IPS-18a (cell line): Measurements from ENCODE around the gene KREMEN1.
"Not testable (repeated sequence)": the region's sequence is repeated elsewhere in the genome, so short reads cannot be mapped to it uniquely, and the experiment has no call there.

ENCODE experiments used
- H3K27ac ChIP-seq: one replicate; pipeline ENCODE4 v1.5.1; 2013; ENCODE audit warnings: low read length
- H3K27me3 ChIP-seq: one replicate; pipeline ENCODE4 v1.6.1; 2013; ENCODE audit warnings: mild to moderate bottlenecking, low read length; ENCODE audit not compliant: control insufficient read depth, insufficient read depth
- H3K36me3 ChIP-seq: one replicate; pipeline ENCODE4 v1.6.1; 2013; ENCODE audit warnings: low read depth, low read length; ENCODE audit not compliant: control insufficient read depth
- H3K4me1 ChIP-seq: one replicate; pipeline ENCODE4 v1.6.1; 2013; ENCODE audit warnings: low read depth, low read length; ENCODE audit not compliant: control insufficient read depth
- H3K4me3 ChIP-seq: one replicate; pipeline ENCODE4 v1.5.1; 2013; ENCODE audit warnings: low read length
- H3K9ac ChIP-seq: one replicate; pipeline ENCODE4 v1.6.1; 2013; ENCODE audit warnings: mild to moderate bottlenecking, low read length, moderate library complexity
- H3K9me3 ChIP-seq: one replicate; pipeline ENCODE4 v1.6.1; 2013; ENCODE audit warnings: low read depth, low read length; ENCODE audit not compliant: control insufficient read depth

KREMEN1 gene

DNA sequence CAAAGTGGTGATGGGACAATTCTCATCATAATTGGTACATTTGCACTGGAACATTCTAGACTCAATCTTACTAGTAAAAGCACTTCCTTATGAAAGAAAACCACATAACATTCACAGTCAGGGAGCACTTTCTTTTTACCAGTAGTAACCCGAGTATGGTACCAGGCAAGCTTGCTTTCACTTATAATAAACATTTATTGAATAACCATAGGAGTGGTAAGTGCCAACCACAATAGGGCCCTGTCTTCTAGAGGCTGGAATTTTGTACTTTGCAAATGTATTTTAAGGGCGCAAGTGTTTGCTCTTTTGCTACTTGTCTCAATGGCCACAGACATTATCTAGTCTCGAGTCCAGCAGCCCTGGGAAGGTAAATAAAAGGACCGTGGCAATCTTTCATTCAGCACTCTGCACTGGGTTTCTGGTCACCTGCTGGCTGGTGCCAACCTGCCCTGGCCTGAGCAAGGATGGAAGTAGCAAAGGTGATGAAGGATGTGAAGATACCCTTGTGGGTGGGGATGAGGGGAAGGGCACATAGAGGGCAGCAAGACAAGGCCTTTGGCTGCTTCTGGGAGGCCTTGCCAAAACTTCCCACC lies 35.4 kb upstream of the KREMEN1 start:
- no peak overlapping the region for H3K9ac ChIP-seq
- no peak overlapping the region for H3K27ac ChIP-seq
- no peak overlapping the region for H3K4me3 ChIP-seq
- H3K4me1 ChIP-seq, result peaks cover 2% of the 10 kb centered on the region
- no peaks in the 10 kb centered on the region for H3K36me3 ChIP-seq
- H3K27me3 ChIP-seq, result no peaks in the 10 kb centered on the region
- H3K9me3 ChIP-seq, result no peaks in the 10 kb centered on the region

DNA sequence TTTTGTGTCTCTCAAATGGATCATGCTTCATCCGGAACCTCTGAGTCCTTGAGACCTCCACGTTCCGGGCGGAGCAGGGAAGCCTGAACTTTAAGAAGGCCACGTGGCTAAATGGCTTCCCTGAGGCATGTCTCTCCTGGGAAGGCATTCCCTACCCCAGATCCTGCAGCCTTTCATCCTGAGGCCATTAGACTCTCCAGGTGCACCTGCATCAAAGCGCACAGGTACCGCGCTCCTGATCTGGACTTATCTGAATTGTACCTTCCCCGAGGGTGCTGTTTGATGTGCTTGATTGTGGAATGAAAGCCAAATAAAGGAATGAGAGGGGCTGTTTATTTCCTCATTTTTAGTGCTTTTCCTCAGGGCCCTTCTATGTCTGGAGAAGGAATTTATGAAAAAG lies 33.7 kb upstream of the KREMEN1 start:
- H3K9ac ChIP-seq, result no peak overlapping the region
- no peaks in the 10 kb centered on the region for H3K27me3 ChIP-seq
- H3K9me3 ChIP-seq, result no peaks in the 10 kb centered on the region
- peaks cover 7% of the 10 kb centered on the region for H3K36me3 ChIP-seq
- no peaks in the 10 kb centered on the region for H3K4me1 ChIP-seq
- no peak overlapping the region for H3K27ac ChIP-seq
- H3K4me3 ChIP-seq, result no peak overlapping the region

DNA sequence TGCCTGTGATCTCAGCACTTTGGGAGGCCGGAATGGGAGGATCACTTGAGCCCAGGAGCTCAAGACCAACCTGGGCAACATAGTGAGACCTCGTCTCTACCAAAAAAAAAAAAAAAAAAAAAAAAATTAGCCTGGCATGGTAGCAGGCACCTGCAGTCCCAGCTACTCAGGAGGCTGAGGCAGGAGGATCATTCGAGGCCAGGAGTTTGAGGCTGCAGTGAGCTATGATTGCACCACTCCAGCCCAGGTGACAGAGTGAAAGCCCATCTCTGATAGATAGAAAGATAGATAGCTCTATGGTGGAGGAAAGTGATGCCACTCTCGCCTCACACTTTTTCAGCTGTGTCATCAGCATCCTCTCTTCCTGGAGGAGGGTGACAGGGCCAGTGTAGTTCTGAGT lies 33.2 kb upstream of the KREMEN1 start:
- not testable (repeated sequence) for H3K27me3 ChIP-seq, H3K27ac ChIP-seq, H3K4me1 ChIP-seq, H3K4me3 ChIP-seq, H3K9ac ChIP-seq, H3K9me3 ChIP-seq
- H3K36me3 ChIP-seq, result peaks cover 11% of the 10 kb centered on the region

DNA sequence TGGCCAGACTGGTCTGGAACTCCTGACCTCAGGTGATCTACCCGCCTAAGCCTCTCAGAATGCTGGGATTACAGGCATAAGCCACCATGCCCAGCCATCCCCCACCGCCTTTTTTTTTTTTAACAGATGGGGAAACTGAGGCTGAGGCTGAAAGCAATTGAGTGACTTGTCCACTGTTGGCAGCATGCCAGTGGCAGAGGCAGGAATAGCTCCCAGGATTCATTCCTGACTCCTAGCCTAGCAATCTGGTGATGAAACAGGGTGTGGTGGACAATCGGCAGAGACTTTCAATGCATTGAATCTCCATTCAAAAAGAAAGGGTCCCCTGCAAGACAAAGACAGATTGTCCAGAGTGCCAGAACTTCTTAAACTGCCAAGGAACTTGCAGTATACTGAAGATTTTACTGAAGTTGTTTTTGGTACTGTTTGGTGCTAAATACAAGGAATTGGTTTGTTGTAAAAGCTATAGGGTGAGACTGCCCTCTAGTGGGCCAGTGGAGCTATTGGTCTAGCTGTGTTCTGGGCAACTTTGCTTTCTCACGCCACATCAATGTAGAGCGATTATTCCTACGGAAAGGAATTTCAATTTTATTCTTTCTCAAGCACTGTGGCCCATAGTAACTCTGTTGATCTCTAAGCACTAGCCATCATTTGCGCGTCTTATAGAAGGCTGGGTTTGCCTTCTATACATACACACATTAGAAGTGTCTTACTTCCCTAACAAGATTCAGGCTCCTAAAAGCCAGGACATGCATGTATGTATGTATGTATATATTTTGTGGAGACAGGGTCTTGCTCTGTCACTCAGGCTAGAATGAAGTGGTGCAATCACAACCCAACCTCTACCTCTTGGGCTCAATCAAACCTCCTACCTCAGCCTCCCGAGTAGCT lies 32.2 kb upstream of the KREMEN1 start:
- Histone ChIP-seq H3K9ac (no peak overlapping the region), H3K27me3 (no peaks in the 10 kb centered on the region), H3K9me3 (no peaks in the 10 kb centered on the region), H3K36me3 (peaks cover 16% of the 10 kb centered on the region), H3K4me1 (no peaks in the 10 kb centered on the region), H3K4me3 (no peak overlapping the region), H3K27ac (no peak overlapping the region)

DNA sequence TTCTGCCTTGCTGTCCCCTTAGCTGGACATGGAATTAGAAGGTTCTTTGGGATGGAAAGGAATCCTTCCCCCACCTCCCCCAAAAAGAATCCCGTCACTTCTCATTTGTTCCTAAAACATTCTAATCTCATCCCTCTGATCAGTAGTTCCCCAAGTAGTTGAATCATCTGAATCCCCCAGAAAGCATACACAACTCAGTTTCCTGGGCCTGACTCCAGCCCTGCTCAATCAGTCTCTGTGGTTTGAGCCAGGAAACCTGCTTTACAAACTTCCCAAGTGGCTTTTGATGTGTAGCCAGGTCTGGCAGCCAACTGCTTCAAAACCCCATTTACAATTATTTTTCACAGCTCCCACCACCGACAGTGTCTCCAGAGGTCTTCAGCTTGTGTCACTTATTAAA lies 31.4 kb upstream of the KREMEN1 start:
- Histone ChIP-seq H3K4me1 (no peaks in the 10 kb centered on the region), H3K9me3 (no peaks in the 10 kb centered on the region), H3K9ac (no peak overlapping the region), H3K27me3 (no peaks in the 10 kb centered on the region), H3K27ac (no peak overlapping the region), H3K4me3 (no peak overlapping the region), H3K36me3 (peaks cover 23% of the 10 kb centered on the region)

DNA sequence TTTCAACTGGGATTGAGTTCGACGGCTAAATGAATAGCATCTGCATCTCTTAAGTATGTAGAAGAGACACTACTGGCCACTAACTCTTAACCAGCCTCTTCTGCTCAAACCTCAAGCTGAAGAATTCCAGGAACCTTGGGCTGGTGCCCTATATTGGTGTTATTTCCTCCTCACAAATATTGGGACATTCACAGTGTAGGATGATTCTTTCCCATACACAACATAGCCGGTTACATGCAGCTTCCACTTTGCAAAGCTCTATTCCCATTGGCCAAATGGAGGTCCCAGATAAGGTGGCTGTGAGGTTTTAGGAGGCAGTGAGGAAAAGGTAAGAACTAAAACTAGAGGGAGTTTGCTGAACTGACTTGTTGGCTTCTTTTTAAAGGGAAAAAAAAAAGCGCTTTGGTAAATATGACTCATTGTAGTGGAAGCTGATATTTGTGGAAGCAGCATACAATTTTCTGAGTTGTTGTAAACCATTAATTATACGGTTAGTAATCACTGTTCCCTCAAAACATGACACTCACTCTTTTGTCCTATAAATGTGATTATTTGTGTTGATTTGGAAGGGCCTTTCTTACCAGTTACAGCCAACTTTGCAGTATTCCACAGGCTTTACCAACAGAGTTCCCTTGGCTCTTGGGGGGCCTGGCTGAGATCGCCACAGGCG lies 28.8 kb upstream of the KREMEN1 start:
- no peak overlapping the region for H3K4me3 ChIP-seq
- H3K36me3 ChIP-seq, result peaks cover 48% of the 10 kb centered on the region
- no peak overlapping the region for H3K9ac ChIP-seq
- no peaks in the 10 kb centered on the region for H3K27me3 ChIP-seq
- no peak overlapping the region for H3K27ac ChIP-seq
- no peaks in the 10 kb centered on the region for H3K4me1 ChIP-seq
- H3K9me3 ChIP-seq, result no peaks in the 10 kb centered on the region

DNA sequence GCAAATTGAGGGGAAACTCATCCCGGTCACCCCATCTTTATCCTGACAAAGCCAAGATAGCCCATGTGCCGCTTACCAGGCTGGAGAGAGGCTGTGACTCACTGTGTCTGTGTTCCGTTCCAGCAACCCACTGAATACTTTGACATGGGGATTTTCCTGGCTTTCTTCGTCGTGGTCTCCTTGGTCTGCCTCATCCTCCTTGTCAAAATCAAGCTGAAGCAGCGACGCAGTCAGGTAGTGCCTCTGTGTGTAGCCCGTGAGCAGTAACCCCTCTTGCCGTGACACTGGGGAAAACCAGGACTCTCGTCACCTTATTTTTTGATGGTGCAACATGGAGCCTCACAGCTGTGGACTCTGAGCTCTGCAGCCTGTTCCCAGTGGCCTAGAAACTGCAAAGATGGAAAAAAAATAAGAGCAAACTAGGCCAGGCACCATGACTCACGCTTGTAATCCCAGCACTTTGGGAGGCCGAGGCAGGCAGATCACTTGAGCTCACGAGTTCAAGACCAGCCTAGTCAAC lies 28.1 kb upstream of the KREMEN1 start:
- Histone ChIP-seq H3K27ac (no peak overlapping the region), H3K36me3 (peaks cover 55% of the 10 kb centered on the region), H3K4me3 (no peak overlapping the region), H3K27me3 (no peaks in the 10 kb centered on the region), H3K9me3 (no peaks in the 10 kb centered on the region), H3K9ac (no peak overlapping the region), H3K4me1 (no peaks in the 10 kb centered on the region)

DNA sequence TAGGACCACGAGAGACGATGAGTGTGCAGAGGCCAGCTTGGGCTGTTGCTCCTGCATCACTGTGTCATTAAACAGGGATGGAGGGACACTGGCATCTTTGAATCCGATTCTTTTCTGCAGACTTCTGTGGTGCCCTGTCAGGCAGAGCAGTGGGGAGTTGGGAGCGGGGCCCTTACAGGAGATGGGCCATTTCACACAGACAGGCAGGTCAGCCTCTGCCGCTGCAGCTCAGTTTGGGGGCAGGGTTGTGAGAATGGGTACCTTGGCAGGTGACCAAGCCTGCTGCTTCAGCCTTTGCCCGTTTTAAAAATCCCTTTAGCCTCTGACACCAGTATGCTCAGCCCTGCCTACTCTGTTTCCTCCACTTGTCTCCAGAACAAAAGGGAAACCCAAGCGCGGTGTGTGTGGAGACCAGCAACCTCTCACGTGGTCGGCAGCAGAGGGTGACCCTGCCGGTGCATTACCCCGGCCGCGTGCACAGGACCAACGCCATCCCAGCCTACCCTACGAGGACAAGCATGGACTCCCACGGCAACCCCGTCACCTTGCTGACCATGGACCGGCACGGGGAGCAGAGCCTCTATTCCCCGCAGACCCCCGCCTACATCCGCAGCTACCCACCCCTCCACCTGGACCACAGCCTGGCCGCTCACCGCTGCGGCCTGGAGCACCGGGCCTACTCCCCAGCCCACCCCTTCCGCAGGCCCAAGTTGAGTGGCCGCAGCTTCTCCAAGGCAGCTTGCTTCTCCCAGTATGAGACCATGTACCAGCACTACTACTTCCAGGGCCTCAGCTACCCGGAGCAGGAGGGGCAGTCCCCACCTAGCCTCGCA lies 23.8 kb upstream of the KREMEN1 start:
- Histone ChIP-seq H3K4me3 (no peak overlapping the region), H3K27me3 (no peaks in the 10 kb centered on the region), H3K36me3 (peaks cover 60% of the 10 kb centered on the region), H3K4me1 (peaks cover 11% of the 10 kb centered on the region), H3K27ac (no peak overlapping the region), H3K9me3 (no peaks in the 10 kb centered on the region), H3K9ac (no peak overlapping the region)

DNA sequence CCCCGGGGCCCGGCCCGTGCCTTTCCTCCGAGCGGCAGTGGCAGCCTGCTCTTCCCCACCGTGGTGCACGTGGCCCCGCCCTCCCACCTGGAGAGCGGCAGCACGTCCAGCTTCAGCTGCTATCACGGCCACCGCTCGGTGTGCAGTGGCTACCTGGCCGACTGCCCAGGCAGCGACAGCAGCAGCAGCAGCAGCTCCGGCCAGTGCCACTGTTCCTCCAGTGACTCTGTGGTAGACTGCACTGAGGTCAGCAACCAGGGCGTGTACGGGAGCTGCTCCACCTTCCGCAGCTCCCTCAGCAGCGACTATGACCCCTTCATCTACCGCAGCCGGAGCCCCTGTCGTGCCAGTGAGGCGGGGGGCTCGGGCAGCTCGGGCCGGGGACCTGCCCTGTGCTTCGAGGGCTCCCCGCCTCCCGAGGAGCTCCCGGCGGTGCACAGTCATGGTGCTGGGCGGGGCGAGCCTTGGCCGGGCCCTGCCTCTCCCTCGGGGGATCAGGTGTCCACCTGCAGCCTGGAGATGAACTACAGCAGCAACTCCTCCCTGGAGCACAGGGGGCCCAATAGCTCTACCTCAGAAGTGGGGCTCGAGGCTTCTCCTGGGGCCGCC lies 23.1 kb upstream of the KREMEN1 start:
- Histone ChIP-seq H3K4me3 (no peak overlapping the region), H3K36me3 (peaks cover 56% of the 10 kb centered on the region), H3K4me1 (peaks cover 18% of the 10 kb centered on the region), H3K9me3 (no peaks in the 10 kb centered on the region), H3K9ac (no peak overlapping the region), H3K27me3 (no peaks in the 10 kb centered on the region), H3K27ac (no peak overlapping the region)

DNA sequence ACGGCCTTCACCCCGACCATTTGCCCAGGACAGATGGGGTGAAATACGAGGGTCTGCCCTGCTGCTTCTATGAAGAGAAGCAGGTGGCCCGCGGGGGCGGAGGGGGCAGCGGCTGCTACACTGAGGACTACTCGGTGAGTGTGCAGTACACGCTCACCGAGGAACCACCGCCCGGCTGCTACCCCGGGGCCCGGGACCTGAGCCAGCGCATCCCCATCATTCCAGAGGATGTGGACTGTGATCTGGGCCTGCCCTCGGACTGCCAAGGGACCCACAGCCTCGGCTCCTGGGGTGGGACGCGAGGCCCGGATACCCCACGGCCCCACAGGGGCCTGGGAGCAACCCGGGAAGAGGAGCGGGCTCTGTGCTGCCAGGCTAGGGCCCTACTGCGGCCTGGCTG lies 22.4 kb upstream of the KREMEN1 start:
- Histone ChIP-seq H3K4me1 (peaks cover 25% of the 10 kb centered on the region), H3K27me3 (no peaks in the 10 kb centered on the region), H3K36me3 (peaks cover 52% of the 10 kb centered on the region), H3K27ac (no peak overlapping the region), H3K9ac (no peak overlapping the region), H3K9me3 (no peaks in the 10 kb centered on the region), H3K4me3 (no peak overlapping the region)
